Measurements from ENCODE around the gene TM6SF1.
"Not testable (repeated sequence)": the region's sequence is repeated elsewhere in the genome, so short reads cannot be mapped to it uniquely, and the experiment has no call there.

- TF ChIP-seq EZH2phosphoT487 (IDR thresholded peaks at IDR 0.05; ENCODE audit: insufficient read depth, low read depth); EZH2 (IDR thresholded peaks at IDR 0.05; ENCODE audit: insufficient read depth, poor library complexity, severe bottlenecking): not testable (repeated sequence)
These were observed 34.7 kb downstream of the TM6SF1 start for GRCh38 chr15:83142151-83142550.
